ENCODE results near the gene MACROD2.
"Not testable (repeated sequence)": the region's sequence is repeated elsewhere in the genome, so short reads cannot be mapped to it uniquely, and the experiment has no call there.

The MACROD2 gene

DNA sequence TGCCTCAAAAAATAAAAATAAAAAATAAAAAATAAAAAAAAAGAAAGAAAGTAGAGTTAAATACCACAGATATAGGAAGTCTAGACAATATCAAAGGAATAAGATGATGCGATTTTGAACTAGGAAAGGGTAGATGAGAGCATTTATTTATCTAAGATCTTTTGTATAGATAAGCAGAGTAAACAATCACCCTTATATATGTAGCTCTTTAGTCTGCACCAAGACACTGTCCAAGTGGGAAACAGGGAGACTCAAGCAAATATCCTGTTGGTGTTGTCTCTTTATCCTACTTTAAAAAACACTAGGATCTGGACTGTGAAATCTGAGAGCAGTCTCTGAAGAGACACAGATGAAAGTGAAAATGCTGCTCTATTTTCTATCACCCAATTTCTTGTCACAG is 929.1 kb downstream of the MACROD2 start:
- in situ Hi-C loops (cut with MboI; ENCODE audit: low sequenced_read_pairs) = no loop called here

DNA sequence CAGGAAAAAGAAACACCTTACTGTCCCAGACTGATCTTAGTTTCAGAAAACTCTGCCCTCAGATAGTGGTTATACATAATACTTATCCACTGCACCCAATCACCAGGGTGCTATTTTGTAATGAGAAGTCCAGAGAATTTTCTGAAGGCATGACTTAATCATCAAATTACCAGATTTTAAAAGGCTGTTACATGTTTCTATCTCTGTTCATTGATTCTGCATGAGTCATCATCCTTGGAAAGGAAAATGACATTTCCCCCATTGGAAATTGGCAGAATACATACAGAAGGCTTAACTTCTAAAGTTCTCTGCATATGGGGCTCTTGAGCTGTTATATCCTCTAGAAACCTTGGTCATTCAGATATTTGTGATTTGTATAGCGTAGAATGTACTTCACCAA is 930.0 kb downstream of the MACROD2 start:
- in situ Hi-C loops (cut with MboI; ENCODE audit: low sequenced_read_pairs) = no loop called here

DNA sequence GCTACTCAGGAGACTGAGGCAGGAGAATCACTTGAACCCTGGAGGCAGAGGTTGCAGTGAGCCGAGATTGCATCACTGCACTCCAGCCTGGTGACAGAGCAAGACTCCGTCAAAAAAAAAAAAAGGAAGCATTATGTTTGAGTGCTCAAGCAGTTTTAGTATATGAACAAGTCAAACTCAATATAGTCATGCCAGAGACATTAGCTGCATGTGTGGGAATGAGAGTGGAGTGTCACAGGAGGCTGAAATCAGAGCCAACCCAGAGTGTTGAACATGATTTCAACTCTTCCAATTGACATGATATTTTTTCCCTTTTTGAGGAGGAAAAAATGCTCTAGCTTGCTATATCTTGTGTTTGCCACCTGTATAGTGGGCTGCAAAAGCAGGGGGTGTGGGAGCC is 931.1 kb downstream of the MACROD2 start:
- in situ Hi-C loops (cut with MboI; ENCODE audit: low sequenced_read_pairs) = not testable (repeated sequence)

GRCh38 chr20:14928083-14928482 is 932.8 kb downstream of the MACROD2 start:
- in situ Hi-C loops (cut with MboI; ENCODE audit: low sequenced_read_pairs) = no loop called here

DNA sequence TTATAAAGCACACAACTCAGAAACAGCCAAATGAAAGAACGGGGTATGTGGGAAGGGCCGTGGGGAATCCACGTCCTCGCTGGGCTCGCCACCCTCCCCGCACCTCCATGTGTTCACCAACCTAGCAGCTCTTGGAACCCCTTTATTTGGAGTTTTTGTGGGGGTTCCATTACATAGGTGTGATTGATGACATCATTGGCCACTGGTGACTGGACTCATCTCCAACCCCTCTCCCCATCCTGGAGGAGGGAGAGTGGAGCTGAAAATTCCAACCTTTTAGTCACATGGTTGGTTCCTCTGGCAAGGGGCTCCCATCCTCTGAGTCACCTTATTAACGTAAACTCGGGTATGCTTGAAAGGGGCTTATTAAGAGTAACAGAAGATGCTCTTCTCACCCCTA is 934.1 kb downstream of the MACROD2 start:
- in situ Hi-C loops (cut with MboI; ENCODE audit: low sequenced_read_pairs) = no loop called here

DNA sequence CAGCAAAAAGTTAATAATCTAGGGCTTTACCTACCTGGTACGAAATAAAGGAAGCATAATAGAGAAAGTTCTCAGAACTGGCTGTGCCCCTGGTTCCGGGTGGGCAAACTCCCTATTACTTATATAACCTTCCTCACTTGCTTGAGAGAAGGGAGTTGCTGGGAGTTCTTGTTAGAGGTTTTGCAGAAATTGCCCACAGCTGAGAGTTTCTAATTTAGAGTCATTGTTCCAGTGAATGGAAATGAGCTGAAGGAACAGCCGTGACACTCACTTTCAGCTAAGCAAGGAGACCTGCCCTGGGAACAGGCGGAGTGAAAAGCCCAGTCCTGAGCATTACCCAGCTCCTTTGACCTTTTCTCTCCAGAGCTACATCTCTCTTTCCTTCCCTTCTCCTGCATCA is 936.7 kb downstream of the MACROD2 start:
- in situ Hi-C loops (cut with MboI; ENCODE audit: low sequenced_read_pairs) = no loop called here

- in situ Hi-C loops (cut with MboI; ENCODE audit: low sequenced_read_pairs) = no loop called here
Measured at GRCh38 chr20:14935285-14935684, 940.0 kb downstream of the MACROD2 start.

GRCh38 chr20:14937021-14937420 is 941.7 kb downstream of the MACROD2 start:
- in situ Hi-C loops (cut with MboI; ENCODE audit: low sequenced_read_pairs) = no loop called here

GRCh38 chr20:14937846-14938245 is 942.5 kb downstream of the MACROD2 start:
- in situ Hi-C loops (cut with MboI; ENCODE audit: low sequenced_read_pairs) = no loop called here

- in situ Hi-C loops (cut with MboI; ENCODE audit: low sequenced_read_pairs) = no loop called here
Measured at GRCh38 chr20:14947536-14947935, 952.2 kb downstream of the MACROD2 start.

GRCh38 chr20:14947946-14948345 is 952.6 kb downstream of the MACROD2 start:
- in situ Hi-C loops (cut with MboI; ENCODE audit: low sequenced_read_pairs) = no loop called here

DNA sequence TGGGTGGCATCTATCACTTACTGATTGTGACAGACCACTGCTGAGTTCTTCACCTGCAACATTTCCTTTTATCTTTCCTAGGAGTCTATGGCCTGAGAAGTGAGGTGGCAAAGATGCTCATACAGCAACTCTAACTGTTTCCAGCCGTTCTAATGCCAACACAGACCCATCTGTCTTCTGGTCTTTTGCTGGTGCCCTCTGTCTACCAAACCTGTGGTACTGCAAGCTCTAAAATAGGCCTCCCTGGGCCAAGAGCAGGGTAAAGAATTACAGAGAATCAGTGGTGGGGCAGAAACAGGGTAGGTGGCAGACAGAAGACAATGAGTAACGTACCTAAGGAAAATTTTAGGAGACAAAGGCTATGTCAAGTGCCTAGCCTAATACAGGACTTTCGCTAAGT is 953.1 kb downstream of the MACROD2 start:
- in situ Hi-C loops (cut with MboI; ENCODE audit: low sequenced_read_pairs) = no loop called here

DNA sequence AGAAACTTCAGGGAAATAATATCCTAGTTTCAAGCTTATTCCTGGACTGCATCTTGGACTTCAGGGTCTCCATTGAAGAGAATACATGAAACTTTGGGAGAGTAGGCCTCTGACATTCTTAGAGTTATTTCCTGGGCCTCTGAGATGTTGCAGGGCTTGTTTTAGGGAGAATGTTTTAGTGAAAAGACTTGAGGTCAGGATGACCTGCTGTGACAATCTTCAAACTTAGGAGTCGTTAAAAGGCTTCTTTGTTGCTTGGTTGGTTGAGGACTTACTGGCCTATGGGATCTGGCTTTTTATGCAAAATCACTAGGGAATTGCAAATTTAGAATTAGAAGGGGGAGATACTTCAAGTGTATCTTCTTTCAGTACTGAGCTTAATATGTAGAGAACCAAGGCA is 955.3 kb downstream of the MACROD2 start:
- in situ Hi-C loops (cut with MboI; ENCODE audit: low sequenced_read_pairs) = no loop called here

DNA sequence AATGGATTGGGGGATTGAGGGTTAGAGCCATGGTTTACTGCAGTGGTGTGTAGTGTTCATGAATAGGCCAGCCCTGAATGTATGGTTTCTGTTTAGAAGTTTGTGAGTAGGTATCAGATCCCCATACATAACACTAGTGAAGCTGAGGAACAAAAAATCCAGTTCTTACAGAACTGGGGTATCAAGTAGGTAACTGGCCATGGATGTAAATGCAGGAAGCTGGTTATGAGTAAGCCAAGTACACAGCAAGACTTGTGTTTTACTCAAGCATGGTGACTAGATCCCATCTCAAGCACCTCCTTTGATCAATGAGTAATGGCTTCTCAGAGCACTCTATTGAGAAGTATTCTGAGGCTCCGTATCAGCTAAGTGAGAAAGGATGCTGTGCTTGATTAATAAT is 955.8 kb downstream of the MACROD2 start:
- in situ Hi-C loops (cut with MboI; ENCODE audit: low sequenced_read_pairs) = no loop called here

DNA sequence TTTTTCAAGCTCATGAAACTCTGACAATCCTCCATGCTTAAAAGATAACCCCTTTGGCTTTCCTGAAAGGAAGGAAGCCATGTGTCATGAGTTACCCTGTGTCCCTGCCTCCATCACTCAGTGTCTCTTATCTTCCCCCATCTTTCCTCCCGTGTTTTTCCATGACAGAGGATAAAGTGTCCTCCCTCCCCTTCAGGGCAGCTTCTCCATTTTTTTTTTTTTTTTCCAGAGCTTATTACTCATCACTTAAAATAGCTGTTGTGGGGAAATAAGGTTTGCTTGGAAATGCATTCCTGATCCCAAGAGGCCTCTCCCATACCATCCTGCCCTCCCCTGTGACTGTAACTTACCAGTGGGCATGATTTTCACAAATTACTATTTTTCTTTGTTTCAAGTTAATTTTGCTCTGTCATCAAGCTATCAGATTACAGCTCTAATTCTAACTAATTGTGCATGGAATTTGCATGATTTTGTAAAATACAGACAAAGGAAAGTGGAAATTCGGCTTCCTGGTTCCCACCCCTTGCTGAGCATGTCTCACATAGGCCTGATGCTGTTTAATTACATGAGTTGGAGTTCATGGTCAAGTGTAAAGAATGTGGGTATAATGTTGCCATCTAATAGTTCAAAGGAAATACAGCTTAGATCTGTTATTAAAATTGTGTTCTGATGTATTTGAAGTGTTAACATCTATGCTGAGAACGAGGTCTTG is 956.5 kb downstream of the MACROD2 start:
- in situ Hi-C loops (cut with MboI; ENCODE audit: low sequenced_read_pairs) = no loop called here

GRCh38 chr20:14953736-14954135 is 958.4 kb downstream of the MACROD2 start:
- in situ Hi-C loops (cut with MboI; ENCODE audit: low sequenced_read_pairs) = no loop called here

- in situ Hi-C loops (cut with MboI; ENCODE audit: low sequenced_read_pairs) = no loop called here
Measured at GRCh38 chr20:14955399-14955798, 960.1 kb downstream of the MACROD2 start.

DNA sequence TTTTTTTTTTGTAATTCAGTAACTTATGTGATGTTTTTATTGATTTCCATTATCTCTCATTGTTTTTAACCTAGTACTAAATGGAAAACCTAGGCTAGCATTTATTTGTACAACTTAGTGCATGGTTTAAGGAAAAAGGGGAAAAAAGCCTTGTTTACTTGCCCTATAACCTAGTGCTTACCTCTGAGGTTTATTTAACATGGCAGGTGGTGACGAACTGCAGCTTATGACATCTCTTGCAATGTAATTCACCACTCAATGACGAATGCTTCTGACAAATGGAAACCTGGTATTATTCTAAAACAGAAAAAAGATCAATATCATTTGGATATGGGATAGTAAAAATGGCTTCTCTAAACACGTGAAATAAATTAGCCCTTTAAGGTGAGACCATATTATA is 960.7 kb downstream of the MACROD2 start:
- in situ Hi-C loops (cut with MboI; ENCODE audit: low sequenced_read_pairs) = no loop called here

GRCh38 chr20:14956538-14956937 is 961.2 kb downstream of the MACROD2 start:
- in situ Hi-C loops (cut with MboI; ENCODE audit: low sequenced_read_pairs) = no loop called here

DNA sequence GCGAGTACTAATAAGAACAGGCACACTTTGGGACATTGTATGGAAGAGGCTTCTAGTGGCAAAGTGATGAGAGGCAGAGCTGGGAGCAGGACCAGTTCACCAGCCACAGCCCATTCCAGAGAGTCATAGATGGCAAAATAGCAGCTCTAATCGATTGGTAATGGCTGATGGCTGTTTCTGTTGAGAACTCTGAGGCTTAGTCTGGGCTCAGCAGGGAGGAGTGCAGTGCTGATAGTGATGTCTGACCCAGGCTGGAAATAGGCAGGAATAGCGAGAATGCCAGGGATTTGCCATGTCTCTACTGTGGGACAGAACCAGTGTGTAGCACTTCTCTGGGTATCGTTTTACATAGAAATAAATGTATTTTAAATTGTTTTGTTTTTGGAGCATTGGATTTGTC is 962.1 kb downstream of the MACROD2 start:
- in situ Hi-C loops (cut with MboI; ENCODE audit: low sequenced_read_pairs) = no loop called here

DNA sequence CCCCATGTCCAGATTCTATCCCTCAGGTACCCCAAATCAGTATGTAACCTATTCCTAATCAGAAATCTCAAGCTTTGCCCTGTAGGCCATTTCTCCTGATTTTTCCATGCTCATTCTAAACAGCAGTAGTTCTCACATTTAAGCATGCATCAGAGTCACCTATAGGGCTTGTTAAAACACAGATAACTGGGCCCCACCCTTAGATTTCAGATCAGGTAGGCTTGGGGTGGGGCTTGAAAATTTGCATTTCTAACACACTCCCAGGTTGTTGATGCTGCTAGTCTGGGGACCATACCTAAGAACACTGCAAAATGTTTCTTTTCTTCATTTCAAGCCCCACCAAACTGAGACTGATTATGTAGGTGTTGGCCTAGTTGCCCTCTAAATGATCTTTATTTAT is 963.3 kb downstream of the MACROD2 start:
- in situ Hi-C loops (cut with MboI; ENCODE audit: low sequenced_read_pairs) = no loop called here

DNA sequence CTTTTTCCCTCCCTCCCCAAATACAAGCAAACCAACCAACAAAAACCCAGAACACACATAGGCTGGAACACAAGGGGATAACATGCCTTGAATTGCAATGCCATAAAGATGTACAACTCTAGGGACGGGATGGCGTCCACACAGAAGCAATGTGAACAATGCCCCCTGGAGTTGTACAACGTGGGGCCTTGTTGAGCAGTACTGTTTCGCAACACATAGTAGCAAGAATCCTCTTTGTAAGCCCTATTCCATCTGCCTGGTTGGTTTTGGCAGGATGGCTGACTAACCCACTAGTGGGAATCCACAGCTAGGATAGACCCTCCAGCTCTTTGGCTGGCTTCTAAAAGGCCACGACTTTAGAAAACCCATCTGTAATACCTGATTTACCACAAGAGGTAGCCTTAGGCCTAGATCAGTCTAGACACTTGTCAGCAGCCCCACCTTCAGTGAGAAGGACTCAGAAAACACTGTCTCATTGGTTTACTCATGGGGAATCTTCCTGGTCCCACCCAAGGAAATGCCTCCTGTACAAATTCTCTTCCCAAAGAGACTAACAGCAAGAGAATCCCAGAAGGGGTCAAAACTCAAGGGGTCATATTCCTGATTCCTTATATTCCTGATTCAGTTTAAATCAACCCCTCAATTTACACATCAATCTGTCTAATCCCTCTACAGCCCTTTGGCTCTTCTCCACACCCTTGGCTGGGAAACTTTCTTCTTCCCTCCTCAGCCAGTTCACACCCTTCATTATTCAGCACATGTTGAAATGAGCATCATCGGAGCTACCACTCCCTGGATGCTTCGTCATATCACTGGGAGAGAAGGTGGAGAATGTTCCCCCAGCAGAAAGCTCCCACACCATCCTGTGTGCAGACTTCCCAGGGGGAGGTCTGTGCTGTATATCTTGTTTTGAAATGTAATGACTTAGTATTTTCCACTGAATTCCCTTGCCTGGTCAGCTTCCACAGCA is 964.5 kb downstream of the MACROD2 start:
- in situ Hi-C loops (cut with MboI; ENCODE audit: low sequenced_read_pairs) = no loop called here

Measured in HL-60/S4 (cell line).